ENCODE data around the gene ASS1.
"Not testable (repeated sequence)": the region's sequence is repeated elsewhere in the genome, so short reads cannot be mapped to it uniquely, and the experiment has no call there.

The ASS1 gene

GRCh38 chr9:130419521-130420035 lies 25.2 kb upstream of the ASS1 start:
- no peak for DNase-seq

DNA sequence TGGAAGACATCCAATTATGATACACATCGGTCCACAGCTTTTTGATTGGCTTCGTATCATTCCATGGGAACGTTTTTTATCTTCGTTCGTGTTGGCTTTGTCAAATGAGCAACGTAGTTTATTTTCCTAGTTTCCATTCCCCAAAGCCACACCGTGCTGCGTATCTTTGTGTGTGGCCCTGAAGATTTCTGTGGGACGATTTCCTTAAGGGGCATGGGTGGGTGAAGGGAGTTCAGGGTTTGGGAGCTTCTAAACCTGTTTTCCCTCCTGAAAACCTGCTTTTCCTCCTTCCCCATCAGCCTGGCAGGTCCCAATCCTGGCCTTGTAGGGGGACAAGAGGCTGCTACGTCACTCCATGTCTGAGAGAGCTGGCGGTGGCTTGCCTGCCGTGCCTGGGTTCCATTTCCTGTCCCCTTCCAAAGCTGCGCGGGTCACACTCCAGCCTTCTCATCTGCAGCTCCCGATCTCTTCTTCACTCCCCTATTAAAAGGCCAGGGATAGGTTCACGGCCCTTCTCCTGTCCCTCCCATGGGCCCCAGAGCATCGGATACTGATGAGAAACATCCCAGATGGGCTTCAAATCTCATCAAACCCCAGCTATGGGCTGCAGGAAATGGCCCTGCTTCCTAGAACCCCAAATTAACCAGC lies 23.5 kb upstream of the ASS1 start:
- no peak for DNase-seq

GRCh38 chr9:130421802-130422276 lies 22.9 kb upstream of the ASS1 start:
- no peak for DNase-seq

- no peak for DNase-seq
Measured at GRCh38 chr9:130422546-130422945, 22.2 kb upstream of the ASS1 start.

GRCh38 chr9:130423272-130423671 lies 21.5 kb upstream of the ASS1 start:
- DNase-seq, result no peak

DNA sequence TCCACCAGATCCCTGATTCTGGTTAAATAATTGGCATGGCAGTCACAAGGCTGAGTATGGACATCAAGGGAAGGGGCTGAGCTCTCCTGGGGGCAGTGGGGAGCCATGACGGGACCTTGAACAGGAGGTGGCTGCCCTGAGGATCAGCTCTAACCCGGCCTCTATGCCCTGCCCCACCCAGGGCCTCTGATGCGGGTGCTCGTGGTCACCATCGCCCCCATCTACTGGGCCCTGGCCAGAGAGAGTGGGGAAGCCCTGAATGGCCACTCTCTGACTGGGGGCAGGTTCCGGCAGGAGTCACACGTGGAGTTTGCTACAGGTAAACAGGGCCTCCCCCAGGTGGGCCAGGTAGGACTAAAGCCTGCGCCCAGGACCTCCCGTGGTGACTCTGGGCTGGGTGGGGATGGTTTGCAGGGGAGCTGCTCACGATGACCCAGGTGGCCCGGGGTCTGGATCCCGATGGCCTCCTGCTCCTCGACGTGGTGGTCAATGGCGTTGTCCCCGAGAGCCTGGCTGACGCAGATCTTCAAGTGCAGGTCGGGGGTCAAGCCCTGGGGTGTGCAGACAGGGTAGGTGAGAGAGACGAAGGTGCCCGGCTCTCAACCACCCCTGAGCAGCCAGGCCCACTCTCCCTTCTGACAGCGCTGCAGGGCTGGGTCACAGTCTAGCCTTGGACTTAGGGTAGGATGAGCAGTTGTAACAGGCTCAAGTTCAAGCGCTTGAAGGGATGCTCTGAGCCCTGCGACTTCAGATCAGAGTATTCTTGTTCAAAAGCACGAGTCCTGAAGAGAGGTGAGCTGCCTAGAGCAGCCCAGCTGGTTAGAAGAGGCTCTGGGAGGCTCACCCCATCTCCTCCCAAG lies 19.9 kb upstream of the ASS1 start:
- no peak for DNase-seq

DNA sequence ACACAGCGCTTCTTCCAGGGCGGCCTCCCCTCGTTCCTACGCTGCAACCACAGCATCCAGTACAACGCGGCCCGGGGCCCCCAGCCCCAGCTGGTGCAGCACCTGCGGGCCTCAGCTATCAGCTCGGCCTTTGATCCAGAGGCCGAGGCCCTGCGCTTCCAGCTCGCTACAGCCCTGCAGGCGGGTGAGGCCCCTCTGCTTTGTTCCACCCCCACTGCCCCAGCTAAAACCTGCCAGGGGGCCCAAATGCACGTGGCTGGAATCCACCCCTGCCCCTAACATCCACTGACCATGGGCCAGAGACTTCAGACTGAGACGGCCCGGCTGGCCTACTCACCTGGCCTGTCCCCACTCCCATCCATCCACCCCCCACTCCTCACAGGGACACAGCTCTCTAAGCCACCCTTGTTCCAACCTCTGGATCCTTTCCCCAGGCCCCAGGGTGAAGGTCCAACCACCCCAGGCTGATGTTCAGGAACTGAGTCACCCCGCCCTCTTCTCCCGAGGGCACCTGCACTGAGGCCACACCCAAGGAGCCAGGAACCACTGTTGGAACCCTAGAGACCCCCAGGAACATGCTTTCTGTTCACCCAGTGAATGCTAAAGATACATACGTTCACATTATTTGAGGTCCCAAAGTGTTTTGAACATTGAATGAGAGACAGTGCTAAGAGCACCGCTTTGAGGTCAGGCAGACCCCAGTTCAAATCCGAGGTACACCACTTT lies 18.9 kb upstream of the ASS1 start:
- DNase-seq, result no peak

DNA sequence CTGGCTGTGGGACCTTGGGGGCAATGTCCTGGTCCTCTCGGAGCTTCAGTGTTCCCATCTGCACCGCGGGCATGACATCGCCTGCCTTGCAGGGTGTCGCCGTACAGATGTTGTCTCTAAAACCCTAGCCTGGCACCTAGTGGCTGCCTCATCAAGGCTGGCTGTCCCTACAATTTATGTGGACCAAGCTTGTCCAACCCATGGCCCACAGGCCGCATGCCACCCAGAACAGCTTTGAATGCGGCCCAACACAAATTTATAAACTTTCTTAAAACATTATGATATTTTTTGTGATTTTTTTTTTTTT lies 18.3 kb upstream of the ASS1 start:
- DNase-seq, result no peak

DNA sequence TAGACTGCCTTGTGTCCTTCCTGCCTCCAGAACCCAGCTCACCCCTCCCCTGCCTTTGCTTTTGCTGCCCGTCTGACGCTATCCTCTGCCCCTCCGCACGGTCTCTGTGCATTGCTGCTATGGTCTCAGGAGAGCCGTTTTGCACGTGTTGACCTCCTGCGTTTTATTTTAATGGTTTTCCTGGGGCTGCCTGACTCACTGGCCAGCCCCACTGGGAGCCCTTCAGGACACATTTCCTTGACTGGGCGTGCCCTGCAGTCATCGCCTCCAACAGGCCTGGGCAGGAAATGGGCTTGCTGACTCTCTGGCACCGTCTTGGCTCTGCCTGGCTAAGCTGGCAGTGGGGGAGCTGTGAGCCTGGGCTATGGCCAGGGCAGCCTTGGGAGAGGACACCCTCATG lies 17.9 kb upstream of the ASS1 start:
- DNase-seq, result no peak

DNA sequence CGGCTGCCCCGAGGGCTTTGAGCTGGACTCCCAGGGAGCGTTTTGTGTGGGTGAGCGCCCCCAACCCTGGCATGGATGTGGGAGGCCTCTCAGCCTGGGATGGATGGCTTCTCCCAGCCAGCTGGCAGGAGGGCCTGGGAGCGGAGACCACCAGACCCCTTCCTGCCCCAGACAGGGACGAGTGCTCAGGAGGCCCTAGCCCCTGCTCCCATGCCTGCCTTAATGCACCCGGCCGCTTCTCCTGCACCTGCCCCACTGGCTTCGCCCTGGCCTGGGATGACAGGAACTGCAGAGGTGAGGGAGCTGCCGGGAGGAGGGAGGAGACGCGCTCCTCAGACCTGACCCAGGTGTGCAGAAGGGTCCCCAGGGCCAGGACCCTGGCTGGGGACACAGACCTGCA lies 17.4 kb upstream of the ASS1 start:
- no peak for DNase-seq

GRCh38 chr9:130428086-130428665 lies 16.6 kb upstream of the ASS1 start:
- no peak for DNase-seq

DNA sequence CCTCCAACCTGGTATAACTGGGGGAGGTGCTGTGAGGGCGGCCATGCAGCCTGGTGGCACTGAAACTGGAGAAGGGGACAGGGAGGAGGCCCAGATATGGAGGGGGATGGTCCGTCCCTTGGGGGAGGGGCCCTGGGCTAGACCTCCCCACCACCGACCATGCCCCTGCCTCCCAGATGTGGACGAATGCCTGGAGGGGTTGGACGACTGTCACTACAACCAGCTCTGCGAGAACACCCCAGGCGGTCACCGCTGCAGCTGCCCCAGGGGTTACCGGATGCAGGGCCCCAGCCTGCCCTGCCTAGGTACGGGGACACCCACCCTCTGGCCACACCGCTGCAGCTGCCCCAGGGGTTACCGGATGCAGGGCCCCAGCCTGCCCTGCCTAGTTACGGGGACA lies 15.4 kb upstream of the ASS1 start:
- no peak for DNase-seq

- no peak for DNase-seq
Measured at GRCh38 chr9:130429831-130430230, 14.9 kb upstream of the ASS1 start.

GRCh38 chr9:130430232-130430631 lies 14.5 kb upstream of the ASS1 start:
- no peak for DNase-seq

GRCh38 chr9:130430734-130431535 lies 13.8 kb upstream of the ASS1 start:
- DNase-seq, result no peak

DNA sequence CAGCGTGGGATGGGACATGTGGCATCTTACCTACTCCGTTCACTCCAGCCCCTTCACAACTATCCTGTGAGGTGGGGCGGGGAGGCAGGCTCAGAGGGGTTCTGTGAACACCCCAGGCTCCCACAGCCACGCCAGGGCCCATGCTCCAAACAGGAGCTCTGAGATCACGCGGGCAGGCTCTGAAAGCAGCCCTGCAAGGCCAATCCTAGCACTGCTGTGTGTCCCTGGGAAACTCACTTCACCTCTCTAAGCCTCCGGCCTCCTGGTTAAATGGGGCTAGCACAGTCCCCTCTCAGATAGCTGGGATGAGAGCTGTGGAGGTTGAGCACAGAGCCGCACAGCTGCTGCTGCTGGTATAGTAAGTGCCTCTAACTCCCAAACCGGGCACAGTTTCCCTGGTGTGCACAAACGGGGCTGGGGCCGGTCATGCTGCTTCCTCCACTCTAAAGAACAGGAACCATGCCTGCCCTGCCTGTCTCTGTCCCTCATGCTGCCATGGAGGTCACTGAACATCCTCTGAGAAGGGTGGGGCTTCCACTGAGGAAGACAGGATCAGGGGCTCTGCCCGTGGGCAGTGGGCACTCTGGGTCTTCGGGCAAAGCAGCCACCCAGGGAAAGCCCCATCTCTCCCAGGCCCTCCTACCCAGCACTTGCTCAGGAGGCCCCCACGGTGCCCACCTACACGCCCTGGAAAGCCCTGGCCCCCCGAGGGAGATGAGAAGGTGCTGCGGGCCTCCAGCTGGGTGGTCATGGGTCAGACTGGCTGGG lies 13.0 kb upstream of the ASS1 start:
- no peak for DNase-seq

DNA sequence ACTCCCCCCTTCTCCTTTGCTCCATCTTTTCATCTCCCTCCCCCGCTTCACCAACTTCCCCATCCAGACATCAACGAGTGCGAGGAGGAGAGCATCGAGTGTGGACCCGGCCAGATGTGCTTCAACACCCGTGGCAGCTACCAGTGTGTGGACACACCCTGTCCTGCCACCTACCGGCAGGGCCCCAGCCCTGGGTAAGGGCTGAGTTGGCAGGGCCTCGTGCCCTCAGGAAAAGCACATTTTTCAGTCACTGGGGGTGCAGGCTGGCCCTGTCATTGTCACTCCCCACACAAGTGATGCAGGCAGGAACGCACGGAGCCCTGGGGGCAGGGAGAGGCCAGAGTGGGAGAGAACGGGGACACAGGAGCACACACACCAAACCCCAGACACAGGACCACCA lies 12.4 kb upstream of the ASS1 start:
- DNase-seq, result no peak

GRCh38 chr9:130432796-130433167 lies 12.0 kb upstream of the ASS1 start:
- DNase-seq, result no peak

GRCh38 chr9:130433168-130433946 lies 11.4 kb upstream of the ASS1 start:
- DNase-seq, result peak; percentile 28

DNA sequence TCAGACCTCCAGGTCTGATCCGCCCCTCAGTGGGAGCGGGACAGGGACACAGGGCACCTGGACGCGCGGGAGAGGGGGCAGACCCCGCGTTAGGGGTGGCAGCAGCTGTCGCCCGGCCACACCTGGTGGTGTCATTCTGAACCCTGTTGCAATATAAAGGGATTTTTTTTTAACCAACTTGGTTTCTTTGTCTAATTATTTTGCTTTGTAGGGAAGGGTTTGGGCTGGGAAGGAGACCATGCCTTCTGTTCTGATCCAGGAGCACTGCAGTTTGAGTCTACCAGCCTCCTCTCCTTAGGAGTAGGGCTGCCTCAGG lies 10.9 kb upstream of the ASS1 start:
- no peak for DNase-seq

- DNase-seq, result not testable (repeated sequence)
Measured at GRCh38 chr9:130434656-130435055, 10.1 kb upstream of the ASS1 start.

All from stimulated activated CD4-positive, alpha-beta T cell treated with anti-CD3 and anti-CD28 coated beads, Interleukin-4, amount 100 ng/mL, for 24 hours (primary cell).